PC-3 (cell line): ENCODE data around the gene NUDT22. TPM values are rescaled to one million over a fixed set of nuclear protein-coding genes. Genes with fewer than 3 reads are reported as not detected.

Source experiments
- ATAC-seq: fragments of 200-7000 bp; cut with Tn5 transposase; 2 replicates; pipeline ENCODE4 v1.9.1; 2020; ENCODE audit warnings: mild to moderate bottlenecking, moderate library complexity
- BruUV-seq: library from RNA; stranded (reverse); fragments of 400-500 nt; replicated peaks from 2 replicates; lab custom pipeline; 2021; lab: Mats Ljungman, UMichigan
- CTCF ChIA-PET: fragments of 300-600 bp; sonication (Branson Sonifier 250); formaldehyde crosslinking; loops from one replicate; lab custom pipeline; 2022; ENCODE audit warnings: antibody characterized with exemption; lab: Charles Lee
- POLR2A ChIA-PET: fragments of 300-600 bp; sonication (Branson Sonifier 250); formaldehyde crosslinking; loops from one replicate; lab custom pipeline; 2022; ENCODE audit warnings: antibody characterized with exemption; ENCODE audit not compliant: unreplicated experiment; lab: Charles Lee
- DNase-seq: peaks from one replicate; pipeline ENCODE4 v3.0.0-alpha.2; 2015
- H2AFZ ChIP-seq: fragments of 300-600 bp; sonication (generic); 2 replicates; pipeline ENCODE4 v1.6.0; 2016; ENCODE audit warnings: antibody characterized with exemption, low read length
- H3F3A ChIP-seq: fragments of 300-600 bp; sonication (generic); one replicate; pipeline ENCODE4 v1.6.0; 2017; ENCODE audit warnings: antibody characterized with exemption, low read length, control low read depth, mild to moderate bottlenecking; ENCODE audit not compliant: unreplicated experiment
- H3K27ac ChIP-seq: fragments of 300-600 bp; sonication (generic); 2 replicates; pipeline ENCODE4 v1.5.1; 2016; ENCODE audit warnings: mild to moderate bottlenecking, low read length
- H3K27me3 ChIP-seq: fragments of 300-600 bp; sonication (generic); 2 replicates; pipeline ENCODE4 v1.6.1; 2016; ENCODE audit warnings: low read length, mixed read lengths
- H3K36me3 ChIP-seq: fragments of 300-600 bp; sonication (generic); 2 replicates; pipeline ENCODE4 v1.6.1; 2016; ENCODE audit warnings: low read depth, mixed run types, low read length, mixed read lengths
- H3K4me1 ChIP-seq: fragments of 300-600 bp; sonication (generic); 2 replicates; pipeline ENCODE4 v1.5.1; 2016; ENCODE audit warnings: low read length; ENCODE audit not compliant: insufficient read depth
- H3K4me2 ChIP-seq: fragments of 300-600 bp; sonication (generic); 2 replicates; pipeline ENCODE4 v1.6.0; 2016; ENCODE audit warnings: low read length
- H3K4me3 ChIP-seq: fragments of 300-600 bp; sonication (generic); 2 replicates; pipeline ENCODE4 v1.5.1; 2016; ENCODE audit warnings: mild to moderate bottlenecking, low read length, mixed read lengths
- H3K79me2 ChIP-seq: fragments of 300-600 bp; sonication (generic); 2 replicates; pipeline ENCODE4 v1.6.1; 2017; ENCODE audit warnings: low read length, mixed read lengths
- H3K9ac ChIP-seq: fragments of 300-600 bp; sonication (generic); 2 replicates; pipeline ENCODE4 v1.6.0; 2016; ENCODE audit warnings: mild to moderate bottlenecking, low read length
- H3K9me2 ChIP-seq: fragments of 300-600 bp; sonication (generic); replicated peaks from 2 replicates; pipeline ENCODE4 v1.6.1; 2016; ENCODE audit warnings: mixed run types, low read length, mixed read lengths
- H3K9me3 ChIP-seq: fragments of 300-600 bp; sonication (generic); 2 replicates; pipeline ENCODE4 v1.6.1; 2016; ENCODE audit warnings: low read length, mixed read lengths
- H4K20me1 ChIP-seq: fragments of 300-600 bp; sonication (generic); 2 replicates; pipeline ENCODE4 v1.6.1; 2016; ENCODE audit warnings: low read length, mixed read lengths
- EZH2 ChIP-seq: fragments of 300-600 bp; sonication (generic); IDR thresholded peaks from one replicate; pipeline ENCODE4 v1.6.1; 2017; ENCODE audit warnings: antibody characterized with exemption, mild to moderate bottlenecking, low read length; ENCODE audit not compliant: unreplicated experiment
- EZH2phosphoT487 ChIP-seq: fragments of 300-600 bp; sonication (generic); IDR thresholded peaks from 2 replicates; pipeline ENCODE4 v1.6.1; 2018; ENCODE audit warnings: mild to moderate bottlenecking, antibody characterized with exemption, low read length, borderline replicate concordance
- intact Hi-C: fragments of 100-400 bp; cut with micrococcal nuclease; formaldehyde crosslinking; loops from 2 replicates; pipeline ENCODE4 v1.9.0; 2023
- total RNA-seq: library from RNA; depleted of rRNA; stranded (reverse); fragments of >200 nt; gene quantifications from 2 replicates; pipeline ENCODE4 v1.2.3, GENCODE V29; 2014
- TF ChIP-seq, protein P1 (sequence below): fragments of 300-600 bp; sonication (generic); conservative IDR thresholded peaks from 2 replicates; pipeline ENCODE4 v1.5.1; 2017; ENCODE audit warnings: antibody characterized with exemption, low read depth, mild to moderate bottlenecking, low read length

The NUDT22 gene
- total RNA-seq, 1 experiment from 2014 or later, result 98.3 TPM

DNA sequence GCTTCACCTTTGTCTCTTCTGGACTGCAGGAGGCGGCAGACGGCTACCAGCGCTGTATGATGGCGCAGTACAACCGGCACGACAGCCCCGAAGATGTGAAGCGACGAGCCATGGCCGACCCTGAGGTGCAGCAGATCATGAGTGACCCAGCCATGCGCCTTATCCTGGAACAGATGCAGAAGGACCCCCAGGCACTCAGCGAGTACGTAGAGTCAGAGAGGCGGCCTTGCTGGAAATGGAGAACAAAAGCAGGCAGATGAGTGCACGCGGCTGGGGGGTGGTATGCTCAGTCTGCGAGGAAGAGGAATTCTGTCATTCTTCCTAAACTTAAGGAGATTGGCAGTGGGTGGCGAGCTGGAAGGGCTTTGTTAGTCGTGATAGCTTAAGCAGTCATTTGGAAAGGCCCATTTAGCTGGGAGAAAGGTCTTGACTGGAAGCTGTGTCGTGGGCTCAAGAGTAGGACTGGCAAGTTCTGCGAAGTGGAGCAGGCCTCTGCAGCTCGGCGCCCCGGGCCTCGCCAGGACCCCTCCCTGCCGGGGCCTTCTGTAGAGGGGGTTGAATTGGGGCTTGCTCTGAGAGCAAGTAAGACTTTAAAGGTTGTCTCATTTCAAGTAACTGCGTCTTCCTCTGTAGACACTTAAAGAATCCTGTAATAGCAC lies 22.5 kb upstream of the NUDT22 start:
- no peak overlapping the region for H3K9ac ChIP-seq
- no peaks in the 10 kb centered on the region for H3K9me3 ChIP-seq
- no TSS peak for BruUV-seq
- TF ChIP-seq EZH2phosphoT487 (no peak), EZH2 (no peak)
- TF ChIP-seq, protein P1, sequence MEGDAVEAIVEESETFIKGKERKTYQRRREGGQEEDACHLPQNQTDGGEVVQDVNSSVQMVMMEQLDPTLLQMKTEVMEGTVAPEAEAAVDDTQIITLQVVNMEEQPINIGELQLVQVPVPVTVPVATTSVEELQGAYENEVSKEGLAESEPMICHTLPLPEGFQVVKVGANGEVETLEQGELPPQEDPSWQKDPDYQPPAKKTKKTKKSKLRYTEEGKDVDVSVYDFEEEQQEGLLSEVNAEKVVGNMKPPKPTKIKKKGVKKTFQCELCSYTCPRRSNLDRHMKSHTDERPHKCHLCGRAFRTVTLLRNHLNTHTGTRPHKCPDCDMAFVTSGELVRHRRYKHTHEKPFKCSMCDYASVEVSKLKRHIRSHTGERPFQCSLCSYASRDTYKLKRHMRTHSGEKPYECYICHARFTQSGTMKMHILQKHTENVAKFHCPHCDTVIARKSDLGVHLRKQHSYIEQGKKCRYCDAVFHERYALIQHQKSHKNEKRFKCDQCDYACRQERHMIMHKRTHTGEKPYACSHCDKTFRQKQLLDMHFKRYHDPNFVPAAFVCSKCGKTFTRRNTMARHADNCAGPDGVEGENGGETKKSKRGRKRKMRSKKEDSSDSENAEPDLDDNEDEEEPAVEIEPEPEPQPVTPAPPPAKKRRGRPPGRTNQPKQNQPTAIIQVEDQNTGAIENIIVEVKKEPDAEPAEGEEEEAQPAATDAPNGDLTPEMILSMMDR, result no peak
- CTCF ChIA-PET, result interaction anchor here (0.6 to 1.3 kb wide), 3 partner anchors 23 to 42 kb away, joined by 3 to 9 read pairs (median 5); partner anchors contain the start of genes FKBP2, NUDT22 and TRPT1
- H3K79me2 ChIP-seq, result peaks cover 9% of the 10 kb centered on the region; the same call in 1 of the 2 replicates
- H3K36me3 ChIP-seq, result peaks cover 72% of the 10 kb centered on the region
- no peaks in the 10 kb centered on the region for H3K27me3 ChIP-seq
- H3K4me3 ChIP-seq, result no peak overlapping the region
- ATAC-seq (no peak), DNase-seq (no peak)
- no peak overlapping the region for H3K27ac ChIP-seq
- H3K4me2 ChIP-seq, result no peak overlapping the region
- peaks cover 4% of the 10 kb centered on the region for H3F3A ChIP-seq
- H2AFZ ChIP-seq, result no peak overlapping the region
- H4K20me1 ChIP-seq, result peaks cover 7% of the 10 kb centered on the region; the same call in 1 of the 2 replicates
- intact Hi-C loops, result loop anchor here (1.0 to 2.0 kb wide), 3 partner anchors 23 to 101 kb away; partner anchors contain the start of genes ESRRA, NUDT22, PLCB3 and TRPT1
- POLR2A ChIA-PET, result interaction anchor here (0.6 kb wide), 1 partner anchor 38 kb away, joined by 4 read pairs; no protein-coding TSS in a partner anchor
- H3K9me2 ChIP-seq, result no peaks in the 10 kb centered on the region
- 0 out of 2 replicates have a peak, but pooled peaks cover 3% of the 10 kb centered on the region for H3K4me1 ChIP-seq

DNA sequence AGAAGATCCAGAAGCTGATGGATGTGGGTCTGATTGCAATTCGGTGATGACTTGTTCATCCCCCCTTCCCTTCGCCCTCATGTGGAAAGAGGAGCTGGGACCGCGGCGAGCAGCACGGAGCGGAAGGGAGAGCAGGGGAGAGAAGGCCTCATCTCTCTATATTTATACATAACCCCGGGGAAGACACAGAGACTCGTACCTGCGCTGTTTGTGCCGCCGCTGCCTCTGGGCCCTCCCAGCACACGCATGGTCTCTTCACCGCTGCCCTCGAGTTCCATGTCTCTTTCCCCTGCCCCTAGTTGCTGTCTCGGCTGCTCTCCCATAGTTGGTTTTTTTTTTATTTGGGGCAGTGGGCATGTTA lies 22.0 kb upstream of the NUDT22 start:
- no peak overlapping the region for H3K27ac ChIP-seq

More for the DNA sequence above, 22.0 kb upstream of the NUDT22 start:
- peaks cover 4% of the 10 kb centered on the region for H3F3A ChIP-seq
- TF ChIP-seq EZH2 (no peak), EZH2phosphoT487 (no peak)
- TF ChIP-seq, protein P1, result no peak
- H3K4me2 ChIP-seq, result no peak overlapping the region
- intact Hi-C loops, result loop anchor here (1.0 to 2.0 kb wide), 3 partner anchors 22 to 101 kb away; partner anchors contain the start of genes ESRRA, NUDT22, PLCB3 and TRPT1
- ChIA-PET POLR2A (interaction anchor here (1.1 kb wide), 1 partner anchor 19 kb away, joined by 6 read pairs; the partner anchor contains the start of gene STIP1), CTCF (interaction anchor here (0.5 to 1.6 kb wide), 15 partner anchors 11 to 151 kb away, joined by 3 to 15 read pairs (median 5); partner anchors contain the start of genes DNAJC4, FKBP2, NUDT22 and PRDX5)
- ATAC-seq, result no peak
- H3K79me2 ChIP-seq, result peaks cover 9% of the 10 kb centered on the region; the same call in 1 of the 2 replicates
- no peaks in the 10 kb centered on the region for H3K9me2 ChIP-seq
- peaks cover 68% of the 10 kb centered on the region for H3K36me3 ChIP-seq
- TSS peak; percentile 61 for BruUV-seq
- no peak overlapping the region for H2AFZ ChIP-seq
- peaks cover 7% of the 10 kb centered on the region; the same call in 1 of the 2 replicates for H4K20me1 ChIP-seq
- H3K27me3 ChIP-seq, result no peaks in the 10 kb centered on the region
- H3K4me1 ChIP-seq, result 0 out of 2 replicates have a peak, but pooled peaks cover 3% of the 10 kb centered on the region
- no peak overlapping the region for H3K9ac ChIP-seq
- H3K4me3 ChIP-seq, result no peak overlapping the region
- DNase-seq, result no peak
- H3K9me3 ChIP-seq, result no peaks in the 10 kb centered on the region
